ENCODE results near the gene SPSB3. TPM values are rescaled to one million over a fixed set of nuclear protein-coding genes. Genes with fewer than 3 reads are reported as not detected.

SPSB3 gene
- total RNA-seq, 1 donor from 2014 or later: 36.8 TPM

GRCh38 chr16:1757714-1758461 is 24.5 kb downstream of the SPSB3 start:
- H3K36me3 ChIP-seq: peaks cover 83% of the 10 kb centered on the region
- no peaks in the 10 kb centered on the region for H3K9me3 ChIP-seq (replicated peaks)
- no peak overlapping the region for H3K27ac ChIP-seq (replicated peaks)
- no peak for TF ChIP-seq CTCF (IDR thresholded peaks at IDR 0.05; ENCODE audit: borderline replicate concordance)
- H3K4me3 ChIP-seq: no peak overlapping the region
- DNase-seq: no peak
- H3K4me1 ChIP-seq: no peaks in the 10 kb centered on the region
- intact Hi-C loops (cut with micrococcal nuclease): no loop called here
- H3K27me3 ChIP-seq (ENCODE audit: low read depth): no peaks in the 10 kb centered on the region

- Histone ChIP-seq H3K36me3 (peaks cover 87% of the 10 kb centered on the region), H3K9me3 (replicated peaks) (no peaks in the 10 kb centered on the region), H3K4me3 (no peak overlapping the region), H3K27me3 (ENCODE audit: low read depth) (no peaks in the 10 kb centered on the region), H3K27ac (replicated peaks) (no peak overlapping the region), H3K4me1 (no peaks in the 10 kb centered on the region)
- DNase-seq: no peak
- intact Hi-C loops (cut with micrococcal nuclease): no loop called here
- no peak for TF ChIP-seq CTCF (IDR thresholded peaks at IDR 0.05; ENCODE audit: borderline replicate concordance)
These were observed 28.2 kb downstream of the SPSB3 start for GRCh38 chr16:1754204-1754603.

GRCh38 chr16:1752853-1753252 is 29.5 kb downstream of the SPSB3 start:
- H3K36me3 ChIP-seq: peaks cover 87% of the 10 kb centered on the region
- no peak for DNase-seq
- TF ChIP-seq CTCF (IDR thresholded peaks at IDR 0.05; ENCODE audit: borderline replicate concordance): no peak

GRCh38 chr16:1751946-1752345 is 30.4 kb downstream of the SPSB3 start:
- H3K27me3 ChIP-seq (ENCODE audit: low read depth): no peaks in the 10 kb centered on the region
- peaks cover 87% of the 10 kb centered on the region for H3K36me3 ChIP-seq
- intact Hi-C loops (cut with micrococcal nuclease): no loop called here
- no peak overlapping the region for H3K27ac ChIP-seq (replicated peaks)
- H3K9me3 ChIP-seq (replicated peaks): no peaks in the 10 kb centered on the region
- no peak overlapping the region for H3K4me3 ChIP-seq
- DNase-seq: no peak
- no peak for TF ChIP-seq CTCF (IDR thresholded peaks at IDR 0.05; ENCODE audit: borderline replicate concordance)
- no peaks in the 10 kb centered on the region for H3K4me1 ChIP-seq

More at GRCh38 chr16:1752853-1753252, 29.5 kb downstream of the SPSB3 start:
- H3K4me1 ChIP-seq: no peaks in the 10 kb centered on the region
- H3K27me3 ChIP-seq (ENCODE audit: low read depth): no peaks in the 10 kb centered on the region
- H3K4me3 ChIP-seq: no peak overlapping the region
- no peak overlapping the region for H3K27ac ChIP-seq (replicated peaks)
- intact Hi-C loops (cut with micrococcal nuclease): no loop called here
- no peaks in the 10 kb centered on the region for H3K9me3 ChIP-seq (replicated peaks)

- DNase-seq: no peak
These were observed 32.9 kb downstream of the SPSB3 start for GRCh38 chr16:1749152-1750117.

More at GRCh38 chr16:1749152-1750117, 32.9 kb downstream of the SPSB3 start:
- no peaks in the 10 kb centered on the region for H3K27me3 ChIP-seq (ENCODE audit: low read depth)
- H3K9me3 ChIP-seq (replicated peaks): no peaks in the 10 kb centered on the region
- no peaks in the 10 kb centered on the region for H3K4me1 ChIP-seq
- H3K4me3 ChIP-seq: no peak overlapping the region
- TF ChIP-seq CTCF (IDR thresholded peaks at IDR 0.05; ENCODE audit: borderline replicate concordance): no peak
- intact Hi-C loops (cut with micrococcal nuclease): no loop called here
- peaks cover 95% of the 10 kb centered on the region for H3K36me3 ChIP-seq
- no peak overlapping the region for H3K27ac ChIP-seq (replicated peaks)

Data from left ventricle myocardium inferior (tissue), 1 donor.